HCT116 (cell line): ENCODE data around the gene MRPS16. TPM values are rescaled to one million over a fixed set of nuclear protein-coding genes. Genes with fewer than 3 reads are reported as not detected.

ENCODE experiments used
- ATAC-seq: fragments of 200-7000 bp; cut with Tn5 transposase; 2 replicates; pipeline ENCODE4 v1.9.1; 2020; ENCODE audit warnings: mild to moderate bottlenecking, moderate library complexity
- BruUV-seq: library from RNA; stranded (reverse); fragments of 400-500 nt; replicated peaks from 2 replicates; lab custom pipeline; 2021; lab: Mats Ljungman, UMichigan
- CTCF ChIA-PET: fragments of 300-600 bp; sonication (Branson Sonifier 250); formaldehyde crosslinking; loops from one replicate; lab custom pipeline; 2021; ENCODE audit warnings: antibody characterized with exemption; lab: Charles Lee
- POLR2A ChIA-PET: fragments of 300-600, 350-600 bp; sonication (Branson Sonifier 250); formaldehyde crosslinking; loops from one replicate; lab custom pipeline; 2021; ENCODE audit warnings: antibody characterized with exemption; lab: Charles Lee
- RAD21 ChIA-PET, 2 experiments: fragments of 300-600 bp; sonication (Branson Sonifier 250); formaldehyde crosslinking; loops; one replicate each; lab custom pipeline; 2023; ENCODE audit warnings: low total read pairs in 2 of 2; ENCODE audit not compliant: uncharacterized antibody in 2 of 2, unreplicated experiment in 2 of 2, low non-redundant PET in 1 of 2; lab: Charles Lee
- DNase-seq: peaks from one replicate; pipeline ENCODE4 v3.0.0-alpha.2; 2010; ENCODE audit warnings: low read depth, low spot score
- H2AFZ ChIP-seq: fragments of 200-600 bp; shearing (Covaris generic), sonication (generic); 2 replicates; pipeline ENCODE4 v1.6.1; 2017; ENCODE audit warnings: low read depth, mixed run types, mixed read lengths, antibody characterized with exemption, low read length; ENCODE audit not compliant: poor library complexity, severe bottlenecking
- H3K27ac ChIP-seq: 2 replicates; pipeline ENCODE4 v1.5.1; 2012; ENCODE audit warnings: low read depth, low read length
- H3K27me3 ChIP-seq: fragments of 200-600 bp; sonication (generic); 2 replicates; pipeline ENCODE4 v1.6.1; 2016; ENCODE audit warnings: mixed run types, low read length, mixed read lengths; ENCODE audit not compliant: insufficient read depth
- H3K36me3 ChIP-seq, 2 experiments: fragments of 200-500 bp in 1 of 2; fragments of 200-600 bp in 1 of 2; sonication (Bioruptor generic) in 1 of 2; sonication (generic) in 1 of 2; 2 replicates each; pipeline versions ENCODE4 v1.5.1 to v1.6.1; 2014 to 2016; ENCODE audit warnings: low read length in 2 of 2, inconsistent platforms in 1 of 2, mixed read lengths in 1 of 2, mixed run types in 1 of 2; ENCODE audit not compliant: insufficient read depth in 2 of 2, control insufficient read depth in 1 of 2
- H3K4me1 ChIP-seq, 2 experiments: fragments of 200-600 bp in 1 of 2; sonication (generic) in 1 of 2; 2 replicates each; pipeline versions ENCODE4 v1.5.1 to v1.6.1; 2012 to 2017; ENCODE audit warnings: low read length in 2 of 2, inconsistent platforms in 1 of 2, mild to moderate bottlenecking in 1 of 2, mixed read lengths in 1 of 2, mixed run types in 1 of 2, moderate library complexity in 1 of 2; ENCODE audit not compliant: insufficient read depth in 2 of 2, control insufficient read depth in 1 of 2
- H3K4me2 ChIP-seq: fragments of 200-600 bp; sonication (generic); 2 replicates; pipeline ENCODE4 v1.6.1; 2017; ENCODE audit warnings: mixed run types, low read length, mixed read lengths
- H3K4me3 ChIP-seq, 2 experiments: fragments of 200-600 bp in 1 of 2; sonication (generic) in 1 of 2; replicated peaks in 1 of 2; 2 replicates each; pipeline ENCODE4 v1.5.1; 2011 to 2016; ENCODE audit warnings: low read length in 2 of 2, control low read depth in 1 of 2, low read depth in 1 of 2, mild to moderate bottlenecking in 1 of 2, mixed read lengths in 1 of 2, mixed run types in 1 of 2
- H3K79me2 ChIP-seq: fragments of 200-600 bp; sonication (generic); 2 replicates; pipeline ENCODE4 v1.6.1; 2017; ENCODE audit warnings: mild to moderate bottlenecking, mixed run types, low read length, moderate library complexity, mixed read lengths; ENCODE audit not compliant: insufficient read depth
- H3K9ac ChIP-seq: fragments of 200-600 bp; sonication (generic); 2 replicates; pipeline ENCODE4 v1.6.1; 2016; ENCODE audit warnings: low read length, mixed read lengths
- H3K9me2 ChIP-seq: fragments of 200-600 bp; sonication (generic), shearing (Covaris generic); 2 replicates; pipeline ENCODE4 v1.6.1; 2017; ENCODE audit warnings: mixed run types, mild to moderate bottlenecking, moderate library complexity; ENCODE audit not compliant: insufficient read depth
- H3K9me3 ChIP-seq, 2 experiments: fragments of 200-500 bp in 1 of 2; fragments of 200-600 bp in 1 of 2; sonication (Bioruptor generic) in 1 of 2; sonication (generic) in 1 of 2; 2 replicates each; pipeline ENCODE4 v1.6.1; 2014 to 2017; ENCODE audit warnings: low read length in 2 of 2, mixed read lengths in 2 of 2, inconsistent platforms in 1 of 2, low read depth in 1 of 2, mild to moderate bottlenecking in 1 of 2, mixed run types in 1 of 2, moderate library complexity in 1 of 2; ENCODE audit not compliant: control insufficient read depth in 1 of 2, insufficient read depth in 1 of 2
- H4K20me1 ChIP-seq: fragments of 200-600 bp; sonication (generic), shearing (Covaris generic); 2 replicates; pipeline ENCODE4 v1.6.1; 2017; ENCODE audit warnings: mixed run types, mild to moderate bottlenecking, moderate library complexity; ENCODE audit not compliant: insufficient read depth
- ELF1 ChIP-seq: IDR thresholded peaks from 2 replicates; pipeline ENCODE4 v1.6.1; 2012; ENCODE audit warnings: low read depth, borderline replicate concordance
- REST ChIP-seq: IDR thresholded peaks from 2 replicates; pipeline ENCODE4 v1.6.1; 2012; ENCODE audit warnings: low read depth
- SIN3A ChIP-seq: IDR thresholded peaks from 2 replicates; pipeline ENCODE4 v1.6.1; 2012; ENCODE audit warnings: low read depth
- SRF ChIP-seq: IDR thresholded peaks from 2 replicates; pipeline ENCODE4 v1.6.1; 2012; ENCODE audit warnings: low read depth
- ZNF274 ChIP-seq: fragments of 200-500 bp; sonication (Bioruptor generic); IDR thresholded peaks from 2 replicates; pipeline ENCODE4 v1.6.1; 2014; ENCODE audit warnings: mild to moderate bottlenecking, low read depth, low read length, inconsistent platforms
- intact Hi-C: fragments of 100-400 bp; cut with micrococcal nuclease; formaldehyde crosslinking; loops from 2 replicates; pipeline ENCODE4 v1.10.0; 2022
- total RNA-seq: library from RNA; stranded (reverse); gene quantifications from one replicate; pipeline ENCODE4 v1.2.1, GENCODE V29; 2021; ENCODE audit not compliant: unreplicated experiment
- TF ChIP-seq, protein P1 (sequence below): IDR thresholded peaks from 2 replicates; pipeline ENCODE4 v1.6.1; 2012

Gene MRPS16
- total RNA-seq, 1 experiment from 2014 or later: 122 TPM

DNA sequence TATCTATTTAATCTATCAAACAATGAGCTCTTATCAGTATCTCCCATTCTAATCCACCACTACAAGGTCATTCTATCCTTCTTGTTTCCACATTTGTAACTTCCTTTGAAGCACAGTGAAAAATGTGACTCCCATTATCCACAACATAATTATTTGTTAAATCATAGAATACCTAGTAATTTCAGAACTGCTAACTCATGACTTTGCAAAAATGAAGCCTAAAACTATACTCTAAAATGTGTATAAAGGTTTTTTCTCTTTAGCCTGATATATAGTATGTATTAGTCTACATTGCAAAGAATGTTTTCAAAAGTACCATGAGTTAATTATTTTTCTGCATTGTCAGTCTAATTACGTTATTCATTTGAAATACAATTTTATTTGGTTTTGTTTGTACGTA is 12.0 kb upstream of the MRPS16 start:
- Histone ChIP-seq H3K4me2 (no peak overlapping the region), H3K79me2 (no peaks in the 10 kb centered on the region), H3K27ac (no peak overlapping the region), H3K36me3 (no peaks in the 10 kb centered on the region), H3K9me2 (no peaks in the 10 kb centered on the region), H3K4me3 (no peak overlapping the region), H3K9ac (no peak overlapping the region), H2AFZ (no peak overlapping the region), H3K4me1 (peaks cover 13 to 23% of the 10 kb centered on the region in 2 experiments), H3K27me3 (no peaks in the 10 kb centered on the region), H3K9me3 (no peaks in the 10 kb centered on the region), H4K20me1 (no peaks in the 10 kb centered on the region)
- ChIA-PET RAD21 (interaction anchor here in 1 of 2 experiments (0.7 kb wide), 1 partner anchor 381 kb away, joined by 3 read pairs; no protein-coding TSS in a partner anchor), POLR2A (interaction anchor here (1.0 to 2.5 kb wide), 5 partner anchors 11 to 149 kb away, joined by 3 to 16 read pairs (median 5); partner anchors contain the start of genes ANXA7, DNAJC9 and MRPS16), CTCF (interaction anchor here (0.8 to 1.7 kb wide), 10 partner anchors 8 to 379 kb away, joined by 3 to 7 read pairs (median 4); partner anchors contain the start of gene DNAJC9)
- DNase-seq: no peak
- no peak for TF ChIP-seq ELF1
- TF ChIP-seq, protein P1, sequence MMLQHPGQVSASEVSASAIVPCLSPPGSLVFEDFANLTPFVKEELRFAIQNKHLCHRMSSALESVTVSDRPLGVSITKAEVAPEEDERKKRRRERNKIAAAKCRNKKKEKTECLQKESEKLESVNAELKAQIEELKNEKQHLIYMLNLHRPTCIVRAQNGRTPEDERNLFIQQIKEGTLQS: no peak
- TF ChIP-seq REST: no peak
- TF ChIP-seq SIN3A: no peak
- no peak for TF ChIP-seq SRF
- no peak for TF ChIP-seq ZNF274
- intact Hi-C loops: loop anchor here (5.0 to 10.0 kb wide), 3 partner anchors 130 to 378 kb away; partner anchors contain the start of genes MYOZ1 and PPP3CB
- no peak for ATAC-seq
- BruUV-seq: no TSS peak
